HG02884 (cell line): Measurements from ENCODE around the gene STRBP.
A peak's percentile ranks its signal among the peaks of the same experiment; 100 is the strongest.
"Not testable (repeated sequence)": the region's sequence is repeated elsewhere in the genome, so short reads cannot be mapped to it uniquely, and the experiment has no call there.

Experiments
- ATAC-seq: cut with Tn5 transposase; IDR thresholded peaks from one replicate; pipeline ENCODE4 v1.9.1; 2021; ENCODE audit warnings: mild to moderate bottlenecking, moderate library complexity; ENCODE audit not compliant: unreplicated experiment

STRBP gene

DNA sequence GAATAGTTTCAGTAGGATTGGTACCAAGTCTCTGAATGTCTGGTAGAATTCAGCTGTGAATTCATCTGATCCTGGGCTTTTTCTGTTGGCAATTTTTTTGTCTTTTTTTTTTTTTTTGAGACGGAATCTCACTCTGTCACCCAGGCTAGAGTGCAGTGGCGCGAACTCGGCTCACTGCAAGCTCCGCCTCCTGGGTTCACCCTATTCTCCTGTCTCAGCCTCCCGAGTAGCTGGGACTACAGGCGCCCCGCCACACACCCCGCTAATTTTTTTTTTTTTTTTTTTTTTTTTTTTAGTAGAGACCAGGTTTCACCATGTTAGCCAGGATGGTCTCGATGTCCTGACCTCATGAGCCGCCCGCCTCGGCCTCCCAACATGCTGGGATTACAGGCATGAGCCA, 67.9 kb downstream of the STRBP start:
- not testable (repeated sequence) for ATAC-seq

DNA sequence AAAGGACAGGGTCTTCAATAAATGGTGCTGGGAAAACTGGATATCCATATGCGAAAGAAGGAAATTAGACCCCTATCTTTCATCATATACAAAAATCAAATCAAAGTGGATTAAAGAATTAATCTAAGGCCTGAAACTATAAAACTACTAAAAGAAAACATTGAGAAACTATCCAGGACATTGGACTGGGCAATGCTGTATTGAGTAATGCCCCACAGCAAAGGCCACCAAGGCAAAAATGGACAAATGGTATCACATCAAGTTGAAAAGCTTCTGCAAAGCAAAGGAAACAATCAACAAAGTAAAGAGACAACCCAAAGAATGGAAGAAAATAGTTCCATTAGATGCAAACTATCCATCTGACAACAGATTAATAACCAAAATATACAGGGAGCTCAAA, 72.3 kb downstream of the STRBP start:
- ATAC-seq: no peak

DNA sequence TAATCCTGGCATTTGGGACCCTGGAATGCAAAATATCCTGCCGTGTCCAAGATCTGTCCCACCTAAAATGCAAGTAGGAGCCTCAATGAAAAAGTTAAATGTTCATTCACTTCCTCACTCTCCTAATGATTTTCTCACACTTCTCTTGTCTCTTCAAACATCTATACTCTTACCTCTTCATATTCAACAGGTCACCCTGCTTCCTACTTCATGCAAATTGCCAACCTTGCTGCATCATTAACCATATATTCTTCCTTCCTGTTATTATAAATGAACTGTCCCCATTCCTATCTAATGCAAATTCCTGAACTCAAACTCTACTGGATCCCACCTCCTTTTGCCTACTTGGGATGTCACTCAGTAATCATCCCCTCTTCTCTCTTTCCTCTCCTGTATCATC, 74.4 kb downstream of the STRBP start:
- no peak for ATAC-seq

DNA sequence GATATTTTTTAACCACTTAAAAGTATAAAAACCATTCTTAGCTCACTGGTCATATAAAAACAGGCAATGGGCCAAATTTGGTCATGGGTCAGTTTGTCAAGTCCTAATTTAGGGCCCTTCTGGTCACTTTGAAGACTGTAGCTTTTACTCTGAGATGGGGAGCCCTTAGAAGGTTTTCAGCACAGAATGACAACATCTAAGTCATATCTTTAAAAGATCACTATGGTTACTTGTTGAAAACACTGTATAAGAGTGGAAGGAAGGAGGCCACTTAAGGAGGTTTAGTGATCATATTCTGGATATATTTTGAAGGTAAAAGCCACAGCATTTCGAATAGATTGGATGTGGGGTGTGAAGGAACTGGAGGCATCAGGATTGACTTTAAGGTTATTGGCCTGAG, 76.7 kb downstream of the STRBP start:
- ATAC-seq: no peak

DNA sequence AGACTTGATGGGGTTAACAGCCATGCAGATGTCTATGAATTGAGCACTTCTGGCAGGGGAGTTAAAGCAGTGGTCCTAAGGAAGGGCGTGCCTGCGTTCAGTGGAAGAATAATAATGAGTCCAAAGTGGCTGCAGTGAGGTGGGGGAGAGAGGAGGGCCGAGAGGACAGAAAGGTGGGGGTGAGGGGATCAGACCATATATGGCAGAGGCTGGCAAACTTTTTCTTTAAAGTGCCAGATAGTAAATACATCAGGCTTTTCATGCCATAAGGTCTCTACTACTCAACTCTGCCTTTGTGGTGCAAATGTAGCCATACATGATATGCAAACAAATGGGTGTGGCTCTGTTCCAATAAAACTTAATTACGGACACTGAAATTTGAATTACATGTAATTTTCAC, 77.1 kb downstream of the STRBP start:
- ATAC-seq: no peak

DNA sequence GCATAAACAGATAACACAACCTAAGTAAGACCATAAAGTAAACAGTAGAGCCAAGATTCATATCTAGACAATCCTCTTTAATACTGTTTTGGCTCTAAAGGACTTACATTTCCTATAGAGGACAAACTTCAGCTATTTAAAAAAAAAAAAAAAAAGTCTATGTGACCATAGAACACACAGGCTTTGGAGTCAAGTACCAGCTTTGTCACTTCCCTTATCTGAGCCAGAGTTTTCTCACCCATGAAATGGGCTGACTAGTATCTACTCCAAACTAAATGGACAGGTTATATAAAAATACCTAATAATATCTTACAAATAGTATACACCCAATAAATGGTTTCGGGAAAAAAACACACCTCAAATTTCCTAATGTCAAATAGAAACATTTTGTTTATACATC, 81.3 kb downstream of the STRBP start:
- no peak for ATAC-seq

DNA sequence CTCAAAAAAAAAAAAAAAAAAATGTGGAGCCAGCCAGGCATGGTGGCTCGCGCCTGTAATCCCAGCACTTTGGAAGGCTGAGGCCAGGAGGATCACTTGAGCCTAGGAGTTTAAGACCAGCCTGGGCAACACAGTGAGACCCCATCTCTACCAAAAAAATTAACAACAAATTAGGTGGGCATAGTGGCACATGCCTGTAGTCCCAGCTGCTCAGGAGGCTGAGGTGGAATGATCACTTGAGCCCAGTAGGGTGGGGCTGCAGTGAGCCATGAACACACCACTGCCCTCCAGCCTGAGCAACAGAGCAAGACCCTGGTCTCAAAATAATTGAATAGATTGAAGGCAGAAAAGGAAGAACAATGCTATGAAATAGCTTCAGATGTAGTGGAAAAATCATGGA, 82.4 kb downstream of the STRBP start:
- ATAC-seq: not testable (repeated sequence)

DNA sequence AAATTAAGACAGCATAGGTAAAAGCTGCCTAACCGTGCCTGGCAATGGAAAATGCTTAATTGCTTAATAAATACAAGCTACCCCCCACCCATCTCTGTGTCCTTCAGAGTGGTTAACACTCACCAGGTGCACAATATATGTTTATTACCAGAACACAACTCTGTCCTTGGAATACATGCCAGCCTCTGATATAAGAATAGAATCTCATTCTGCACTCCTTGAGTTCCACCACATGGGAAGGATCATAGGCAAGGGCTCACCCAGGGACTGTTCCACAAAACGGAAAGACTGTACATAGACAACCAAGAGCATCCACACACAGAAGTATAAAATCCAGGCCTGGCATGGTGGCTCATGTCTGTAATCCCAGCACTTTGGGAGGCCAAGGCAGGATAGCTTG, 91.4 kb downstream of the STRBP start:
- ATAC-seq: no peak

DNA sequence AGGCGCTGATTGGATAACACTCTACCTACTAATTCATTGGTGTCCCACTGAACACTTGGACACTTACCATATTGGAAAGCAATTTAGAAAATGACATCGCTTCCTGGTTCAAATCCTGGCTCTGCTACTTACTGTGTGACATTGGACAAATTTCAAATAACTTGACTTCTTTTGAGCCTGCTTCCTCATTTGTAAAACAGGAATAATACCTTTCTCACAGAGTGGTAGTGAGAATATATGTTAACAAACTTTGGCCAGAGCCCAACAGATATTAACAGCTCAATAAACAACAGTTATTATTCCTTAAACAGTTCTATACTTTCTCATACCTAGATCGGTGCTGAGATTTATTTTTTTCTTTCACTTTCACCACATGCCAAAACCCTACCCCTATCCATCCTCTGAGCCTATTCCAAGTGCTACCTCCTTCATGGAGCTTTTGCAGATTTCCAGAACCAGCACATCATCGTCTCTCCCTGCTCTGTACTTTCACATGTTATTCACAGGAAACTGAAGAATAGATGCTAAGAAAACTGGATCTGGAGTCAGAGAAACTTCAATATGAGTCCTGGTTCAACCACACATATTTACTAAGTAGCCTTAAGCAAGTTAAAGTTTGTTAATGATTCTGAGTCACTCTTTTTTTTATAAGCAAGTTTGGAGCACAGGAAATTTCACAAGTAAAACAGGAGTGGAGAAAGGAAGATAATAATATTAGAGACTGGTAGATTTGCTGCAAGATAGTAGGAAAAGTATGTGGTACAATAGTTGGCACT, 92.3 kb downstream of the STRBP start:
- ATAC-seq: no peak

DNA sequence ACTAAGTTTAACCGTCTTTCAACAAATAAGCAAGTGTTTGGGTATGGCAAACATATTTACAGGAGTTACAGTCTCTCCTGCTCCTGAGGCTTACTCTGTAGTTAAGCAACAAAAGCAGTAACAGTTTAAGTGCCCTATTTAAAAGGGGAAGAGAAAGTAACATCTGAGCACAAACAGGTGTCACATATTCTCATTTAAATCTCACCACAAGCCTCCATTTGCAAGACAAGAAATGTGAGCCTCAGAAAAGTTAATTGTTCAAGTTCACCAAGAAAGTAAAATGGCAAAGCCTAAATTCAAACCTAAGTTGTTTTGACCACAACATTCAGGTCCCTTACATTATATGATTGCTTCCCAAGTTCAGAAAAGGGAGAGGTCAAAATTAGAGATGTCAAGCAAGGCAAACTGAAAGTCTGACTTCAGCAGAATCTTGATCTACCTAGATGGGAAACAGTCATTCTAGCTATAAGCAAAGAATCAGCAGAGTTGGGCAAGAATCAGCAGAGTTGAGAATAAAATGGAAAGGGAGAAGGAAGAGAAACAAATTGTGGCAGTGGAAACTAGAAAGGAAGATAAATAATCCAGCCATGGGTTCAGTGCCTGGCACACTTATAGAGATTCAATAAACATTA, 93.4 kb downstream of the STRBP start:
- peak; percentile 96 for ATAC-seq

DNA sequence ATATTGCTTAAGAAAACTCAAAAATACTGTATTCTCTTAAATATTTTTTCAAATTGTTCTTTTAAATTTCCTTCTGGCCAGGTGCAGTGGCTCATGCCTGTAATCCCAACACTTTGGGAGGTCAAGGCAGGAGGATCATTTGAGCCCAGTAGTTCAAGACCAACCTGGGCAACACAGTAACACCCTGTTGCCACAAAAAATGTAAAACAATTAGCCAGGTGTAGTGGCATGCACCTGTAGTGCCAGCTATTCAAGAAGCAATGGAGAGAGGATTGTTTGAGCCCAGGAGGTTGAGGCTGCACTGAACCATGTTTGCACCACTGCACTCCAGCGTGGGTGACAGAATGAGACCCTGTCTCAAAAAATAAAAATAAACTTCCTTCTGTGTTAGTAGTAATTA, 94.3 kb downstream of the STRBP start:
- no peak for ATAC-seq

DNA sequence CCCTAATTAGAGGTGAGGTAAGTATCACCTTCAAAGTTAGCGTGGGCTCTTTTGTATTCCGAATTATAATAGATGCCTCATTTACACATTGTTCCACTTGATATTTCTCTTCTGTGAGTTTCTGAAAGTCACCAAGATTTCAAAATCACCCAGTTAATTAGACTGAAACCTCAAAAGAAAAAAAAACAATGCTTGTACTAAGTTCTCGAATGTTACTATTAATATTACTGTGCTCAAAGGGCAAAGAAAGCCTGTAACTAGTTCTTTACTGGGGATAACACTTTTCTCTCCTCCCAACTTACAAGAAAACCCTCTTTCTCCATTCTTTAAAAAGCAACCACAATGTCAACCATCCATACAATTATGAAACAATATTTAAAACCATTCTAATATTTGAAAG, 98.5 kb downstream of the STRBP start:
- ATAC-seq: no peak

DNA sequence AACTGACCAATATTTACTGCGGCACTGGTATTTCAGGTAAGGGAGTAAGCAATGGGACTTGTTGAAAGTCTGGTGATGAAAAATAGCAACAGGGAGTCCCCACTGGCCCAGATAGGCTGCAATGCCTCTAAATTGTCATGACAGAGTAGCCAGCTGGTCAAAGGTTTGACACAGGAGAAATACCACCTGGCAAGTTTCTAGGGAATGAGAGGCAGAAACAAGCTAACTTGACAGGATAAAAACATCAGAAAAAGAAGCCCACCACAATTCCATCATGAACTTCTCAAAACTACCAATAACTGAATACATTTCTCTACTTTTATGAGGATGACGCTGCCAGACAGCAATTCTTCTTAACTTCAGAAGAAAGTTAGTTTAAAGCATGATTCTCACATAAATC, 99.8 kb downstream of the STRBP start:
- ATAC-seq: no peak

DNA sequence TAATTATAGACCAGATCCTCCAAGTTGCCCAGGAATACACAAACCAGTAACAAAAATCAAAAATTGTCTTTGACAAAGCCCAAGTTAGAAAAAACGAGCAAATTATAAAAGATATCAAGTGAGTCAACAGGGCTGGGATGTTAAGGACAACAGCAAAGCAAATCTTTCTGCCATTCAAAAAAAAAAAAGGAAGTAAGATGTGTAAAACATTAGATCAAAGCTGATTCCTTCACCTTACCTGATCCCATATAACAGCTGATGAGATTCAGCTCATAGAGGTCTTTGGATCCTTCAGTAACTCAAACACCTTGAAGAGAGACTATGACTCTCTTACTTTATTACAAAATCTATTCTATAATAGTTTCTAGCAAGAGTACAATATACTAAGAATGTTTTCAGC, 100.9 kb downstream of the STRBP start:
- no peak for ATAC-seq

DNA sequence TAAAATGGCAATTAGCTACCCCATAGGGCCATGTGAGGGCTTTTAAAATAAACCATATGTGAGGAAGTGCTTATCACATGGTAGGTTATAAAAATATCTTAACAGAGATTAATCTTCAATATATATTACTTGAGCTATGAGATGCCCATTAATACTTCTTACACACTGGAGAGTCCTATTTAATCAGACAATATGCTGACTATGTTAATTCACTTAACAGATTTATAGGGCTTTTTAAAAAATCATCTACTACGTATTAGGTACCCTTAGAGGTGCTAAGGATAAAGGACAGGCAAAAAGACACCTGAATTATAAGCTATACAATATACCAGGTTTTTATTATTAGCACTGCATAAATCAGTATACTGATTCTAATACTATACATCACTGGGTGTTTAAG, 102.6 kb downstream of the STRBP start:
- no peak for ATAC-seq

DNA sequence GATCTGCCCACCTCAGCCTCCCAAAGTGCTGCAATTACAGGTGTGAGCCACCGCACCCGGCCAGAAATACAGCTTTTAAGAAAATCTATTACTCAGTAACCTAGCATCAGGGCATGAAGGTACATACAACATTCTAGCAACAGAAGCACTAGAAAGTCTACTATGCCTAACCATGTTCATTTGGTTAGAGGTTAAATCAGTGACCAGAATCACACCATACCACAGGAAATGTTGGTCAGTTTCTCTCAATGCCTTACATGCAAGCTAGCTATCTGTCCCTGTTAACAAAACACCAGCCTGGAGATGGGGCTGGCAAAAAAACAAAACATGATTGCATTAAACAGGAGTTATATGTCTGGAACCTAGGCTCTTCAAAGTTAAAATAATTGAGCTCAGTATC, 104.1 kb downstream of the STRBP start:
- no peak for ATAC-seq

DNA sequence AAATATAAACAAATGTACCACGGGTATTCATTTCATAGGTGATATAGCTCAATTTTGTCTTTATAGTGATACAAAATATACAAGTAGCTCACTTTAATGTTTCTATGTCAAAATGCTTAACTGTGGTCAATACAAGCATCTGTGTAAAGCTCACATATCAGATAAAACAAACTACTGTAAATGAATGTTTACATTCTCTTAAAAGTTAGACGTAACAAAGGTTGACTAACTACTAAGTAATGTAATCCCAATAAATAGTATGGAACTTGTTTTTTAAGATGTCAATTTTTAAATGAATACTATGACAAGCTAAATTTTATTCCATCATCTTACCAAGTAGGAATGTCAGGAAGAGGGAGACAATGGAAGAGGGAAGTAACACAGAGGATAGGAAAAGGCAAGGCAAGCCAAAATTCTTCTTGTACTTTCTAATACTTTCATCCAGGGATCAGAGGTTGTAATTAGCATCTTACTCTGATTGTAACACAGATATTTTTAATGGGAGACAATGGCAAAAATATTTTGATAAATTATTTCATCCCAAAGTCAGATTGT, 105.5 kb downstream of the STRBP start:
- ATAC-seq: no peak

DNA sequence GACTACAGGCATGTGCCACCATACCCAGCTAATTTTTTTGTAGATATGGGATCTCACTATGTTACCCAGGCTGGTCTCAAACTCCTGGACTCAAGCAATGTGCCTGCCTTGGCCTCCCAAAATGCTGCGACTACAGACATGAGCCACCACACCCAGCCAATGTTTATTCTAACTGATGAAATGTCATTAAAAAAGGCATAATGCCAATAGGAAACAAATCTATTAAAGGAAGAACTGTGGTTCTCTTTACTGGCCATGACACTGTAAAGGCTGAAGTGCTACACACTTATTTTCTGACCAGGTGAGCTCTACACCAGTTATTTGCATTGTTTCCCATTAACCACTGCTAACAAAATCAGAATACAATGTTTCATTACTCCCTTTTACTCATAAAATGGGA, 106.0 kb downstream of the STRBP start:
- no peak for ATAC-seq

DNA sequence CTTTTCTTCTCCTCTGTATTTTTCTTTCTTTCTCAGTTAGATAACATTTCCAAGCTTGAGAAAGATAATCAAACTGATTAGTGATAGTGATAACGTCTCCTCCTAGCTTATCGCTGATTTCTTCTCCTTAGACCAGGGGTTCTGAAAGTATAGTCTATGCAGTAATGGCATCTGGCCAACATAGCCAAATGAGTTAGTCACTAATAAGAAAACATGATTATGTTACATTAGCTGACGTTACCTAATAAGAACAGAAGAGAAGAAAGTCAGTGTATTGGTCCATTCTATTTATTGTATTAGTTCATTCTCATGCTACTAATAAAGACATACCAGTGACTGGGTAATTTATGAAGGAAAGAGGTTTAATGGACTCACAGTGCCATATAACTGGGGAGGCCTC, 111.2 kb downstream of the STRBP start:
- no peak for ATAC-seq

DNA sequence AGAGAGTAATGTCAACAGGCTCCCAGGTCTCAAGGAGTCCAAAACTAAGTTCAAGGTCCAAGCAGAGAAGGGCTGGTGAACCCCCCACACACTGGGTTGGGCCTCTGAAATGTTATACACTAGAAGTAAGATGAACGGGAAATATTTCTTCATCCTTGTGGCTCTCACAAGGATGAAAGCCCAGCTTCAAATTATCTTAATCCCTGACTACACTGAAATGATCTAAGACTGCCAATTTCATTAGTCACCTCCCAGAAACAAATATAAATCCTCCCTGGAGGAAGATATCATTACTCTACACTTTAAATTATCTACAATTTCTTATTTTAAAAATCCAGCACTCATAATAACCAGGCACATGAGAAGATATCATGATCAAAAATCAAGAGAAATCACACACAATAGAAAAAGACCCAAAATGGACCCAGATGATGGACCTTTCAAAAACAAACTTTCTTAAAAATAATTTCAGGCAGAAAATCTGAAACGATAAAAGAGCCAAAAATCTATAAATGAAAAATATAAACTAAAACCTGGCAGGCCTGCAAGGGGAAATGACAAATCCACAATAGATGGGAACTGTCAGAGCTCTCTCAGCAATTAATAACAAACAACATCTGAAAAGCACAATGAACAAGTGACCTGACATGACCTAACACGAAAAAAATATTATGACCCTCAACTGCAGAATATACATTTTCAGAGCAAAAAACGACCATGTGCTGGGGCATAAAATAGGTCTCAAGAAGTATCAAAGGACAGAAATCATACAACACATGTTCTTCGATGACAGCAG, 117.5 kb downstream of the STRBP start:
- no peak for ATAC-seq

DNA sequence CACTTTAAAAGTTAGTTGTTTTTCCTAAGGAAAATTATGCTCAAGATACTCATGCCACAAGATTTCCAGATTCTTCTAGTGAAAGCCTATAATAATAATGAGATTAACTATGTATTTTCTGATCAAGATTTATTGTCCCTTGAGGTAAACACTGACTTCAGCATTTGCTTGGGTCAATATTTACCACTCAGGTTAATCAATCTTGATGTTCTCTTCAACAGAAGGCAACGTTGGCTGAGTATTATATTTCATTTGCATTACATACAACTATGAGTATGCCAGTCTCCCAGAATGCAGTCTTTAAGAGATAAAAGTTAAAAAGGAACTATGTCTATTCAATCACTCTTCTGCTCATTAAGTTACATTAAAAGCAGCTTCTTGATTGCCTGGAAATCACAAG, 119.3 kb downstream of the STRBP start:
- ATAC-seq: no peak

DNA sequence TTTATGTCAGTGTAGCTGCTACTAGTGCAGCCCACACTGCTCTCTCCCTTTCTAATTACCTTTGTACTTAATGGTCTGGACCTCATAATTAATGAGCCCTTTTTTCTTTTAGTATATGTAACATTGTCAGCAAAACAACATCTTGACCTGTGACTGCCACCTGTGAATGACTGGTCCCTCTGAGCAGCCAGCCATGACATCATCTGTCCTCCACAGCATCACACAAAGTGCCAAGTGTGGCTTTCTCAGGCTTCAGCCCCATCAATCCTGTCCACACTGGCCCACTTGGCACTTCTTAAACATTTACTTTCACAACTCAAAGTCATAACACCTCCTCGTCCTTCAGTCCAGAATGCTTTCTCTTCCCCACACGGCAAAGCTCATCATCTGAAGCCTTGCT, 130.2 kb downstream of the STRBP start:
- no peak for ATAC-seq
